HG02981 (cell line): ENCODE results near the gene RXRB.
"Not testable (repeated sequence)": the region's sequence is repeated elsewhere in the genome, so short reads cannot be mapped to it uniquely, and the experiment has no call there.

Source experiments
- ATAC-seq: cut with Tn5 transposase; IDR thresholded peaks from one replicate; pipeline ENCODE4 v1.9.1; 2021; ENCODE audit warnings: mild to moderate bottlenecking, moderate library complexity; ENCODE audit not compliant: unreplicated experiment

The RXRB gene

DNA sequence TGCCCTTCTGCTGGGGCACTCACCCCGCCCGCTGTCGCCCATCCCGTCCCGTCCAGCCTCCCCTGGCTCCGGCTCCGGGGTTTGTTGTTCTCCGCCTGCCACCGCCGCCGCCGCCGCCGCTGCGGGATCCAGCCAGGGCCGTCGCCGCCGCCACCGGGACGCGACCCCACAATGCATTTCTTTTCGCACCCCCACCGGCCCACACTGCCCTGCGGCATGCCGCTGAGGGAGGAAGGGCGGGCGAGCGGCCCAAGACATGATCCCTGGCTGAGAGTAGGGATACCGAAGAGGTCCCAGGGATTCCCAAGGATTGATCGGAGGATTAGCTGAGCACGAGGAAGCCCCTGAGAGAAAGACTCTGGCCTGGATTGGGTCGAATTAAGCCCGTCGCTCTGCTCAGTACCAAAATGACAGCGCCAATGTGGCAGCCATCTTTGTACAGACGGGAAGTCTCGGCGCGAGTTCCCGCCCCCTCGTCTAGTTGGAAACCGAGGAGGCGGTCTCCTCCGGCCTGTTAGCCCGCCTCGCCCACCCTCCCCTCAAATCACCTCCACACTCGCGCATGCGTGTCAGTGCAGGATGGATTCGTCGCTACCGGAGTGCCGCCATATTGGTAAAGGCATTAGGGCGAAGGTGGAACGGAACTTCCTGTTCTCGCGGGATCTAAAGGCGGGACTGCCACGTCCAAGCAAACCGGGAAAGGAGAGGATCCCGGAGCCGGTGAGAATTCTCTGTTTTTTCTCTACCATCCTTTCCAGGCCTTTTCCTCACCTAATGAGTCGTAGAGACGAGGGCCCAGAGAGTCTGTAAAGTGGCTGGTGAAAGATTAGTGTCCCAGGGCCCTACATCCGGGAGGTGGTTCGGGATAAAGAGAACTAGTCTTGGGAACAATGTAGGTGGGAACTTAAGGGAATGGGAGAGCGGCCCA is at the start of gene RXRB, which contains the start of gene SLC39A7:
Gene RXRB (minus strand): TSS at position 447 of the 928 bp plus-strand sequence. CDS start 189 bp downstream, at position 258.
Gene SLC39A7 (plus strand): TSS at position 649 of the 928 bp plus-strand sequence. CDS start 379 bp downstream, outside the sequence.
- peak; percentile 49 for ATAC-seq

- peak; percentile 0 for ATAC-seq
Measured at GRCh38 chr6:33249732-33250630, 49.5 kb upstream of the RXRB start.

DNA sequence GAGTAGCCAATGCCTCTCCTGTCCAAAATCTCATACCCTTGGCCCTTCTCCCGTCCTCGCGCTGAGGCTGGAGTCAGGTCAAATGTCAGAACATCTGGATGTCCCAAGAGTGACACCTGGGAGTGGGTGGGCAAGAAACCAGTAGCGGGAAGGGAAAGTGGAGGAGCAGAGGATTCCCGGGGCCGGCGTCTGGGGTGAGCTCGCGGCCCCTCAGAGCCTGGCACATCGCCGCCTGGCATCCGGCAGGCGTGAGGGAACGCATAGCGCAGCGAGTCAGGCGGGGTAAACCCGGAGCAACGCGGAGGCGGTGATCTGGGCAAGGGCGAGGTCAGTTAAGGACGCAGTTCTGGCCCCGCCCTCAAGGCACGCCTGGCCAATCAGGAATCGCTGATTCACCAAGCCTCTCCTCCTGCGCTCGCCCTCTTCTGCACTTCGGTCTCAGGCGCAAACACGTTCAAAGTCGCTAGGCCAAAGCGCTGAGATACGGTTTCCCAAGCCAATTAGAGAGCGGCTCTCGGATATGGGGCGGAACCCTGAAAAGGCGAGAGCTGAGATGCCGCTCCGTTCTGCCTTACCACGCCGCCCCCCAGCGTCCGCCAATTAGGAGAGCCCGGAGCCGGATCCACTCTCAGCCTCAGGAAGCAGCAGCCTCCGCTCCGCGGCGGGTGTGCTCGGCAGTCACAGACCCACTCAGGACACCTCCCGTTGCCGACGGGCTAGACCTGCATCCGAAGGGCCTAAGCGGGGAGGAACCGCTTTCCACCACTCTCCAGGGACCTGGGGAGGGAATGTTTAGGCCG is 48.7 kb upstream of the RXRB start:
- peak; percentile 85 for ATAC-seq

DNA sequence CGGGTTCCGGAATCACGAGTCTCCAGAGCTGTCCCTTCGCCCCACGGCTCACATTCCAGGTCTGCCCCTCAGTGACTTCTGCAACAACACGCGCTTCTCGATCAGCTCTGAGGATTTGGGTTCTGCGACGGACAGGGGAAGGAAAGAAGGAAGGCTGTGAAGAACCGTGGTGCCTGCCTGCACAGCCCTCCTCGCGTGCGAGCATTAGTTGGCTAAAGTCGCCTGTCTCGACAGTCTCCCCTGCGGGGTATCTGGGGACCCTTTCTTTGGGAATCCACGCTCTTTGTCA is 48.1 kb upstream of the RXRB start:
- peak; percentile 3 for ATAC-seq

- peak; percentile 41 for ATAC-seq
Measured at GRCh38 chr6:33247977-33248642, 47.6 kb upstream of the RXRB start.

- ATAC-seq = no peak
Measured at GRCh38 chr6:33243476-33243875, 43.0 kb upstream of the RXRB start.

GRCh38 chr6:33241968-33242367 is 41.5 kb upstream of the RXRB start:
- ATAC-seq = no peak

DNA sequence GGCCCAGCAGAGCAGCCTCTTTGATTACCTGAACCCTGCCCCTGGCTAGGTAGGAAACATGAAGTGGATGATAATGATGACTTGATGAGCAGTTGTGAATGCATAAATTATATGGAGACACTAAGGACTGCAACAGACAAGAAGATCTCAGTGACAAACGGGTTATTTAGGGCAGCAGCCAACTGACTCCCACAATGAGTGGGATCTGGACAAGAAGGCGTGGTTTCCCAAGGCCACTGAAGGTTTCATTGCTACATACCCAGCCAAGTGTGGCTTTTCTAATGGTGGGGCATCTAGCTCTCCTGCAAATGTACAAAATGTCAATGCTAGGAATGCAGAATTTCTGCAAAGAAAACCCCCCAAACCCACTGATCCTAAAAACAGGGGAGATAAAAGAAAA is 37.3 kb upstream of the RXRB start:
- no peak for ATAC-seq

DNA sequence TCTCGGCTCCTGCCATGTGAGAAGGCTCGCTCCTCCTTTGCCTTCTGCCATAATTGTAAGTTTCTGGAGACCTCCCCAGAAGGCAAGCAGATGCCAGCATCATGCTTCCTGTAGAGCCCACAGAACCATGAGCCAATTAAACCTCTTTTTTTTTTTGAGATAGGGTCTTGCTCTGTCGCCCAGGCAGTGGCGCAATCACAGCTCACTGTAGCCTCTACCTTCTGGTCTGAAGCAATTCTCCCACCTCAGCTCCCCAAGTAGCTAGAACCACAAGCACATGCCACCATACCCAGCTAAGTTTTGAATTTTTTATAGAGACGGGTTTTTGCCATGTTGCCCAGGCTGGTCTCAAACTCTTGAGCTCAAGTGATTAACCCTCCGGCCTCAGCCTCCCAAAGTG is 36.4 kb upstream of the RXRB start:
- ATAC-seq = no peak

DNA sequence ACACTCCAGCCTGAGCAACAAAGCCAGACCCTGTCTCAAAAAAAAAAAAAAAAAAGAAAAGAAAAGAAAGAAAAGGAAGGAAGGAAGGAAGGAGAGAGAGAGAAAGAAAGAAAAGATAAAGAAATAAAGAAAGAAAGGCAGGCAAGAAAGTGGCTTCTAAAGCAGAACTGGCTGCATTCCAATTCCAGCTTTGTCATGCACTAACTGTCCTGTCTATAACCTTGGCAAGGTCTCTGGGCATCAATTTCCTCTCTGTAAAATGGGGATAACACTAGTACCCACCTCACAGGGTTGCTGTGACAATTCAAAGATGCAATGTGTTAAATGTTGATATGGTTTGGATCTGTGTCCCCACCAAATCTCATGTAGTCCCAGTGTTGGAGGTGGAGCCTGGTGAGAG is 35.9 kb upstream of the RXRB start:
- no peak for ATAC-seq

- no peak for ATAC-seq
Measured at GRCh38 chr6:33235221-33235634, 34.8 kb upstream of the RXRB start.

DNA sequence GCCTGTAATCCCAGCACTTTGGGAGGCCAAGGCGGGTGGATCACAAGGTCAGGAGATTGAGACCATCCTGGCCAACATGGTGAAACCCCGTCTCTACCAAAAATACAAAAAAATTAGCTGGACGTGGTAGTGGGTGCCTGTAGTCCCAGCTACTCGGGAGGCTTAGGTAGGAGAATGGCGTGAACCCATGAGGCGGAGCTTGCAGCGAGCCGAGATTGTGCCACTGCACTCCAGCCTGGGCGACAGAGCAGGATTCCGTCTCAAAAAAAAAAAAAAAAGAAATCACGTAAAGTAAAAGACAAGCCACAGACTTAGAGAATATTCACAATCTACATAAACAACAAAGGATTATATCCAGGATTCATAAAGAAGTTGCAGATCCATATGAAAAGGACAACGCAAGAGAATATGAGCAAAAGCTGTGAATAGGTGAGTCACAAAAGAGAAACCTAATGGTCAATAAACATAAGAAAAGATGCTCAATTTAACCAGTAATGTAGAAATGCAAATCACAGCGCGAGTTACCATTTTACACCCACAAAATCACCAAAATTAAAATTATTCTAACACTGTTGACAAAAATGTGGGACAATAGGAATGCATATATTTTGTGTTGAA is 26.1 kb upstream of the RXRB start:
- not testable (repeated sequence) for ATAC-seq

GRCh38 chr6:33217681-33218080 is 17.2 kb upstream of the RXRB start:
- no peak for ATAC-seq

GRCh38 chr6:33217246-33217645 is 16.8 kb upstream of the RXRB start:
- no peak for ATAC-seq

- ATAC-seq = no peak
Measured at GRCh38 chr6:33216117-33216649, 15.7 kb upstream of the RXRB start.

DNA sequence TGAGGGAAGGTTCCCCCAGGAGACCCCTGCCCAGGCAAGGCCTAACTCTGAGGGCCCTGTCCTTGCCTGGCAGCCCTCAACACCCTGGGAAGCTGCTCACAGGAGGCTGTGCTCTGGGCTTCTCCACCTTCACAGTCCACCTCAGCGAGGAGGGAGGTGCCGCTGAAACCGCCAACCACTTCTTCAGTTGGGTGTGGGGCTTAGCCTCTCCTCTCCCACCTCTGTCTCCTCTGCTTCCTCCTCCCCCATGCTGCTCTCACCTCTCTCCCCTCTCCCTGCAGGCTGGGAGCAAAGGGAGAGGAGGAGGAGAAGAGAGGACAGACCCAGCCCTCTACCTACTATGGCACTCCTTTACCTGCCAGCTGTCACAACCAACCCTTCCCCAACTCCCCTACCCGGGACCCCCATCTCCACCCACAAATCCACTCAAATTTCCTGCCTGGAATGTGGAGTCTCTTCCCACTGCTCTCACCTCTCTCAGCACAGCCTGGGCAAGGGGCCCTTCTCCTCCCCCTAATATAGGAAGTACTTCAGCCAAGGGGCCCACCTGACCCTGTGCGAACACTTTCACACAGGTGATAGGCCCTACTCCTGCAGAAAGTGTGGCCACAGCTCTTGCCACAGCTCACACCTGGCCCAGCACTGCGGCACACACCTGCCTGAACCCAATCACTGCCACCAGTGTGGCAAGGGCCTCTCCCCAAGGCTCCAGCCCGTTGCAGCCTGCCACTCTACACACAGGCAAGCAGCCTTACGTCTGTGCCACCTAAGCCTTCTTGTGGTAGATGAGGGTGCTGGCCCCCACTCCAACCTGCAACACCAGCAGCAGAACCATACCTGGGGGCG is 15.0 kb upstream of the RXRB start:
- no peak for ATAC-seq

DNA sequence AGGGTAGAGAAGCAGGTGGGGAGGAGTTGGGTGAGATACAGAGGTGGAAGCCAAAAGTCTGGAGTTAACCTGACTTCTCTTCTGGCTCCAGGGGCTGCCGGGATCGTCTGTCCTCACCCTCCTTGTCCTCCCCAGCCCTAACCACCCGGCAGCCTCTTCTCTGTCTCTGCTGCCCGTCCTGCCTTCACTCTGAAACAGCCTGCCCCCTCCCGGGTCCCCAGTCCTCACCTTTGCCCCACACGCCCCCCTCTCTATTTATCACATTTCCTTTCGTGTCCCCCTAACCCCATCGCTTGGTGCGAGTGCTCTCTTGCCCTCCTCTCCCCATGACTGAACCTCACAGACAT is 13.5 kb upstream of the RXRB start:
- ATAC-seq = no peak

DNA sequence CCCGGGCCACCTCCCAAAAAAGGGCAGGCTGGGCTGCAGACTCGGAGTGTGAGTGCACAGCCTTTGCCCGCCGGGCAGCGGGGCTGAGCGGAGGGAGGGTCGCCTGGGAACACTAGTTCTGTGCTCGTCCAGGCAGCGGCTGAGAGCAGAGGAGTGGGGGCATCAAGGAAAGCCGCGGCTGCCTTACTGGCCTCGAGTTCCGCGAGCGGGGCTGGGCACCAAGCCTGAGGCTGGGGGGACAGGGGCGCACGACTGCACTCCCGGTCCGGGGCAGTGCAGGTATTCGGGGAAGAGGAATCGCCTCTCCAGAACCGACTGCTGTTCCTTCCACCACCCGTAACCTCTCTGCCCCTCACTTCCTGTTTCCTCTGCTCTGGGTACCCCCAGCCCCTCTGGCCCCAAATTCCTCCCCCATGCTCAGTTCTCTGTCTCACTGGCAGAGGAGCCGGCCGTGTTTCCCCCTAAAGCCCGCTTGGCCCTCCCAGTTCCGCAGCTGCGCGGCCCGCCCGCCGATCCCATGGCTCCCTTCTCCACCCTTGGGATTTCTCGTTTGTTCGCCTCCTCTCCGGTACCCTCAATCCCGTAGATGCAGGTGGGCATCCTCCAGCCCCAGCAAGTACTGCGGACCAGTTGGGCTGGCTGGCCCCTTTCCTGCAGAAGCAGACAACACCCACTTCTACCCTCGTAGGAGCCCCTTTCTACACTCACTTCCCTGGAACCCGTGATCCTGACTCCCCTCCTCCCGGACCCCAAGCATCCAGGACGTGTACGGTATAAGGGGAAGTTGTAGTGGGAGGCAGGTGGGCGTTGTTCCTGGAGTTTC is 12.9 kb upstream of the RXRB start:
- ATAC-seq = no peak
